Liver (tissue), 9 donors: Measurements from ENCODE around the gene MYBPC3. TPM values are rescaled to one million over a fixed set of nuclear protein-coding genes. Genes with fewer than 3 reads are reported as not detected.

Experiments
- DNase-seq: peaks from one replicate; pipeline ENCODE4 v3.0.0-alpha.2; 2017; ENCODE audit warnings: low spot score
- H3K27ac ChIP-seq, 2 donors: one replicate each; pipeline ENCODE4 v1.7.0; 2013; ENCODE audit warnings: inconsistent platforms in 2 of 2, low read length in 2 of 2, control low read depth in 1 of 2, low read depth in 1 of 2, mild to moderate bottlenecking in 1 of 2
- H3K27me3 ChIP-seq, 4 donors: one replicate each; pipeline versions ENCODE4 v1.6.1 to v1.7.0; 2013; ENCODE audit warnings: low read length in 3 of 4, inconsistent platforms in 1 of 4, mild to moderate bottlenecking in 1 of 4, moderate library complexity in 1 of 4; ENCODE audit not compliant: control insufficient read depth in 4 of 4, insufficient read depth in 4 of 4
- H3K36me3 ChIP-seq, 4 donors: one replicate each; pipeline versions ENCODE4 v1.6.1 to v1.7.0; 2013; ENCODE audit warnings: low read length in 3 of 4, mild to moderate bottlenecking in 3 of 4, low read depth in 1 of 4, moderate library complexity in 1 of 4; ENCODE audit not compliant: control insufficient read depth in 4 of 4, insufficient read depth in 3 of 4
- H3K4me1 ChIP-seq, 4 donors: one replicate each; pipeline versions ENCODE4 v1.6.1 to v1.7.0; 2013; ENCODE audit warnings: low read length in 3 of 4, mild to moderate bottlenecking in 3 of 4, moderate library complexity in 1 of 4; ENCODE audit not compliant: control insufficient read depth in 4 of 4, insufficient read depth in 4 of 4
- H3K4me3 ChIP-seq, 3 donors: one replicate each; pipeline versions ENCODE4 v1.6.1 to v1.7.0; 2013; ENCODE audit warnings: low read length in 3 of 3, control low read depth in 1 of 3, low read depth in 1 of 3, mild to moderate bottlenecking in 1 of 3
- H3K9ac ChIP-seq, 2 donors: one replicate each; pipeline ENCODE4 v1.7.0; 2013; ENCODE audit warnings: low read length in 2 of 2, mild to moderate bottlenecking in 2 of 2, moderate library complexity in 2 of 2, control low read depth in 1 of 2, low read depth in 1 of 2
- H3K9me3 ChIP-seq, 4 donors: one replicate each; pipeline versions ENCODE4 v1.6.1 to v1.7.0; 2013; ENCODE audit warnings: low read length in 3 of 4; ENCODE audit not compliant: control insufficient read depth in 4 of 4
- EGR1 ChIP-seq, 2 donors: IDR thresholded peaks; 2 replicates each; pipeline ENCODE4 v1.6.1; 2016 to 2018; ENCODE audit warnings: antibody characterized with exemption in 2 of 2, low read depth in 2 of 2
- FOXA1 ChIP-seq: IDR thresholded peaks from 2 replicates; pipeline ENCODE4 v1.6.1; 2016; ENCODE audit warnings: antibody characterized with exemption
- FOXA2 ChIP-seq: IDR thresholded peaks from 2 replicates; pipeline ENCODE4 v1.6.1; 2016; ENCODE audit warnings: antibody characterized with exemption
- GABPA ChIP-seq, 2 donors: IDR thresholded peaks in 1 of 2; conservative IDR thresholded peaks in 1 of 2; 2 replicates each; pipeline ENCODE4 v1.6.1; 2016; ENCODE audit warnings: antibody characterized with exemption in 2 of 2, mild to moderate bottlenecking in 1 of 2, moderate library complexity in 1 of 2
- HNF4A ChIP-seq, 2 donors: conservative IDR thresholded peaks; 2 replicates each; pipeline ENCODE4 v1.6.1; 2016; ENCODE audit warnings: antibody characterized with exemption in 2 of 2, mild to moderate bottlenecking in 2 of 2
- JUND ChIP-seq, 2 donors: IDR thresholded peaks; 2 replicates each; pipeline ENCODE4 v1.6.1; 2016; ENCODE audit warnings: antibody characterized with exemption in 2 of 2
- NR2F2 ChIP-seq: IDR thresholded peaks from 2 replicates; pipeline ENCODE4 v1.6.1; 2016; ENCODE audit warnings: antibody characterized with exemption
- RAD21 ChIP-seq, 2 donors: IDR thresholded peaks; 2 replicates each; pipeline ENCODE4 v1.6.1; 2016; ENCODE audit warnings: antibody characterized with exemption in 2 of 2, mild to moderate bottlenecking in 2 of 2
- REST ChIP-seq: IDR thresholded peaks from 2 replicates; pipeline ENCODE4 v1.6.1; 2016; ENCODE audit warnings: antibody characterized with exemption, mild to moderate bottlenecking
- RXRA ChIP-seq, 2 donors: IDR thresholded peaks; 2 replicates each; pipeline ENCODE4 v1.6.1; 2017 to 2018; ENCODE audit warnings: antibody characterized with exemption in 2 of 2, mild to moderate bottlenecking in 1 of 2
- SP1 ChIP-seq: IDR thresholded peaks from 2 replicates; pipeline ENCODE4 v1.6.1; 2018; ENCODE audit warnings: antibody characterized with exemption, mild to moderate bottlenecking
- TAF1 ChIP-seq: conservative IDR thresholded peaks from 2 replicates; pipeline ENCODE4 v1.6.1; 2016; ENCODE audit warnings: antibody characterized with exemption, mild to moderate bottlenecking
- YY1 ChIP-seq: IDR thresholded peaks from 2 replicates; pipeline ENCODE4 v1.6.1; 2016; ENCODE audit warnings: antibody characterized with exemption, mild to moderate bottlenecking
- WGBS: extraction: QIAGEN DNeasy Blood & Tissue Kit; methylation state at CpG from one replicate; pipeline ENCODE4 v1.1.7; 2013; 5-methylcytosine and 5-hydroxymethylcytosine counted together
- polyA plus RNA-seq, 2 donors: library from polyadenylated mRNA; stranded (reverse) in 1 of 2; unstranded in 1 of 2; fragments of 200-250 nt in 1 of 2; fragments of >200 nt in 1 of 2; fragmentation: Nextera tagmentation in 1 of 2; extraction: Ambion mirVana in 1 of 2; gene quantifications; one replicate each; pipeline versions ENCODE4 v1.2.1 to v1.2.3, GENCODE V29; 2013 to 2015
- total RNA-seq, 2 donors: library from RNA; depleted of rRNA; stranded (reverse); fragments of >200 nt; gene quantifications; one replicate each; pipeline ENCODE4 v1.2.3, GENCODE V29; 2014
- TF ChIP-seq, protein P1 (sequence below): IDR thresholded peaks from 2 replicates; pipeline ENCODE4 v1.6.1; 2016; ENCODE audit warnings: antibody characterized with exemption
- TF ChIP-seq, protein P2 (sequence below): IDR thresholded peaks from 2 replicates; pipeline ENCODE4 v1.6.1; 2016; ENCODE audit warnings: antibody characterized with exemption
- TF ChIP-seq, protein P3 (sequence below): IDR thresholded peaks from 2 replicates; pipeline ENCODE4 v1.6.1; 2016; ENCODE audit warnings: antibody characterized with exemption
- donor health status: healthy.
- donor health status: healthy.
- donor health status: healthy.
- donor health status: healthy.
- donor health status: healthy.

Gene MYBPC3
- total and polyA plus RNA-seq, 4 donors = 0.01 to 0.25 TPM; not detected in 2

DNA sequence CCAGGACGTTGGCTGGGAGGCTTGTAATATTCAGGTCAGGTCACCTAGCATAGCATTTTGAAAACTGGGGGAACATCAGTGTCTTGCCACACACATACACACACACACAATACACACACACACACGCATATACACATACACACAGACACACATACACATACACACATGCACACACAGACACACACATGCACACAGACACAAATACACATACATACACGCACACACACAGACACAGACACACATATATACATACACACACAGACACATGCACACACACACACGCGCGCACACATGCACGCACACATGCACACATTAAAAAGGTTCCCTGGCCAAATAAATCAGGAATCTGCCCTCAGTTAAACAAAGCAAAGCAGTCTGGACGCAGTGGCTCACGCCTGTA, 12.5 kb downstream of the MYBPC3 start:
- H3K36me3 ChIP-seq = no peaks in the 10 kb centered on the region
- TF ChIP-seq RAD21 (IDR thresholded peaks at IDR 0.05) (no peak), REST (no peak), TAF1 (no peak), SP1 (no peak), NR2F2 (no peak), EGR1 (IDR thresholded peaks at IDR 0.05; ENCODE audit: low read depth in 2 of 2) (no peak)
- TF ChIP-seq, protein P1, sequence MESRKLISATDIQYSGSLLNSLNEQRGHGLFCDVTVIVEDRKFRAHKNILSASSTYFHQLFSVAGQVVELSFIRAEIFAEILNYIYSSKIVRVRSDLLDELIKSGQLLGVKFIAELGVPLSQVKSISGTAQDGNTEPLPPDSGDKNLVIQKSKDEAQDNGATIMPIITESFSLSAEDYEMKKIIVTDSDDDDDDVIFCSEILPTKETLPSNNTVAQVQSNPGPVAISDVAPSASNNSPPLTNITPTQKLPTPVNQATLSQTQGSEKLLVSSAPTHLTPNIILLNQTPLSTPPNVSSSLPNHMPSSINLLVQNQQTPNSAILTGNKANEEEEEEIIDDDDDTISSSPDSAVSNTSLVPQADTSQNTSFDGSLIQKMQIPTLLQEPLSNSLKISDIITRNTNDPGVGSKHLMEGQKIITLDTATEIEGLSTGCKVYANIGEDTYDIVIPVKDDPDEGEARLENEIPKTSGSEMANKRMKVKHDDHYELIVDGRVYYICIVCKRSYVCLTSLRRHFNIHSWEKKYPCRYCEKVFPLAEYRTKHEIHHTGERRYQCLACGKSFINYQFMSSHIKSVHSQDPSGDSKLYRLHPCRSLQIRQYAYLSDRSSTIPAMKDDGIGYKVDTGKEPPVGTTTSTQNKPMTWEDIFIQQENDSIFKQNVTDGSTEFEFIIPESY = no peak
- no peaks in the 10 kb centered on the region for H3K9me3 ChIP-seq
- H3K9ac ChIP-seq = no peak overlapping the region
- no peak for DNase-seq
- H3K27me3 ChIP-seq = no peaks in the 10 kb centered on the region
- no peak overlapping the region for H3K27ac ChIP-seq
- no peaks in the 10 kb centered on the region for H3K4me1 ChIP-seq
- no peak overlapping the region for H3K4me3 ChIP-seq
- WGBS = 90% methylated on average over 9 of the region's 9 CpGs

GRCh38 chr11:47338396-47339241, 13.9 kb downstream of the MYBPC3 start:
- TF ChIP-seq FOXA1 = no peak
- TF ChIP-seq YY1 = no peak
- TF ChIP-seq, protein P2, sequence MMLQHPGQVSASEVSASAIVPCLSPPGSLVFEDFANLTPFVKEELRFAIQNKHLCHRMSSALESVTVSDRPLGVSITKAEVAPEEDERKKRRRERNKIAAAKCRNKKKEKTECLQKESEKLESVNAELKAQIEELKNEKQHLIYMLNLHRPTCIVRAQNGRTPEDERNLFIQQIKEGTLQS = no peak
- no peak for TF ChIP-seq HNF4A (conservative IDR thresholded peaks at IDR 0.05)
- no peak for TF ChIP-seq TAF1
- TF ChIP-seq, protein P3, sequence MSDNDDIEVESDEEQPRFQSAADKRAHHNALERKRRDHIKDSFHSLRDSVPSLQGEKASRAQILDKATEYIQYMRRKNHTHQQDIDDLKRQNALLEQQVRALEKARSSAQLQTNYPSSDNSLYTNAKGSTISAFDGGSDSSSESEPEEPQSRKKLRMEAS = no peak
- TF ChIP-seq, protein P1 = no peak
- TF ChIP-seq EGR1 (IDR thresholded peaks at IDR 0.05; ENCODE audit: low read depth in 2 of 2) = no peak
- no peak for TF ChIP-seq RXRA (IDR thresholded peaks at IDR 0.05)
- no peak for TF ChIP-seq FOXA2
- no peak for TF ChIP-seq GABPA (IDR thresholded peaks at IDR 0.05 in 1 of 2, conservative IDR thresholded peaks at IDR 0.05 in 1 of 2)
- TF ChIP-seq RAD21 (IDR thresholded peaks at IDR 0.05) = no peak
- TF ChIP-seq NR2F2 = no peak
- no peak for TF ChIP-seq JUND (IDR thresholded peaks at IDR 0.05)
- Histone ChIP-seq H3K9ac (no peak overlapping the region), H3K4me3 (no peak overlapping the region), H3K27ac (no peak overlapping the region), H3K27me3 (no peaks in the 10 kb centered on the region), H3K36me3 (no peaks in the 10 kb centered on the region), H3K4me1 (no peaks in the 10 kb centered on the region), H3K9me3 (no peaks in the 10 kb centered on the region)
- DNase-seq = no peak
- 93% methylated on average over 27 of the region's 27 CpGs for WGBS
